ENCODE results near the gene PPP1R7.
A peak's percentile ranks its signal among the peaks of the same experiment; 100 is the strongest.

The PPP1R7 gene

GRCh38 chr2:241218131-241219029, 68.1 kb downstream of the PPP1R7 start:
- no peak; the same call in 1 of the 2 replicates for TF ChIP-seq CTCF (conservative IDR thresholded peaks at IDR 0.05; ENCODE audit: low read length)
- peak overlapping the region; percentile 67 for H3K4me3 ChIP-seq (ENCODE audit: low read length)
- DNase-seq (ENCODE audit: low read depth): peak; percentile 33

GRCh38 chr2:241219030-241219382, 68.7 kb downstream of the PPP1R7 start:
- H3K4me3 ChIP-seq (ENCODE audit: low read length): peak overlapping the region; percentile 67
- DNase-seq (ENCODE audit: low read depth): no peak
- TF ChIP-seq CTCF (conservative IDR thresholded peaks at IDR 0.05; ENCODE audit: low read length): no peak

GRCh38 chr2:241219856-241220356, 69.6 kb downstream of the PPP1R7 start:
- H3K4me3 ChIP-seq (ENCODE audit: low read length): no peak overlapping the region
- no peak for TF ChIP-seq CTCF (conservative IDR thresholded peaks at IDR 0.05; ENCODE audit: low read length)
- DNase-seq (ENCODE audit: low read depth): no peak

DNA sequence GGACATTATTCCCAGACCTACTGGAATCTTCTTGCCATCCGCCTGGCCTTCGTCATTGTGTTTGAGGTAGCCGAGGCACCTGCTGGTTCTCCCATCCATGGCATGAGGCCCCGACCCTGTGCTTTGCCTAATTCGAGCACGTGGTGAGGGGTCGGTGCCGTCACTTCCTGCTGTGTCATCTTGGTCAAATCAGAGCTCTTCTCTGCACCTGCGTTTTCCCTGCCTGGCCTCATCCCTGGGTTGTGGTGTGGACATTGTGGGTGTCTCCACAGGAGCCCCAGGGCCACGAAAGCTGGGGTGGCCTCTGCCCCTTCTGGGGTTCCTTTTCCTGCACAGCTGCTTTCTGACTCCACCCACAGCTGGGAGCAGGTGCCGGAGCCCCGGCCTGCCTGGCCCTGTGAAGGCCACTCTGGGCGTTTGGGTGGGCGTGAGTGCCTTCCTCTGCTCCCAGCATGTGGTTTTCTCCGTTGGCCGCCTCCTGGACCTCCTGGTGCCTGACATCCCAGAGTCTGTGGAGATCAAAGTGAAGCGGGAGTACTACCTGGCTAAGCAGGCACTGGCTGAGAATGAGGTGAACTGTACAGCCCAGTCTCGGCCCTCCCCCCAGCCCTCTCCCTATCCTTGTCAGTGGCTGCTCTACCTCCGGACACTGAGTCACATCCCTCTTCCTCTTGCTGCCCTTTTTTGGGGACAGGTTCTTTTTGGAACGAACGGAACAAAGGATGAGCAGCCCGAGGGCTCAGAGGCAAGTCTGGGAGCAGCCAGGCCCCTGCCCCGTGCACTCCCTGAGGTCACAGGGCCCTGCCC, 73.1 kb downstream of the PPP1R7 start:
- TF ChIP-seq CTCF (conservative IDR thresholded peaks at IDR 0.05; ENCODE audit: low read length): no peak
- no peak for DNase-seq (ENCODE audit: low read depth)
- no peak overlapping the region for H3K4me3 ChIP-seq (ENCODE audit: low read length)

DNA sequence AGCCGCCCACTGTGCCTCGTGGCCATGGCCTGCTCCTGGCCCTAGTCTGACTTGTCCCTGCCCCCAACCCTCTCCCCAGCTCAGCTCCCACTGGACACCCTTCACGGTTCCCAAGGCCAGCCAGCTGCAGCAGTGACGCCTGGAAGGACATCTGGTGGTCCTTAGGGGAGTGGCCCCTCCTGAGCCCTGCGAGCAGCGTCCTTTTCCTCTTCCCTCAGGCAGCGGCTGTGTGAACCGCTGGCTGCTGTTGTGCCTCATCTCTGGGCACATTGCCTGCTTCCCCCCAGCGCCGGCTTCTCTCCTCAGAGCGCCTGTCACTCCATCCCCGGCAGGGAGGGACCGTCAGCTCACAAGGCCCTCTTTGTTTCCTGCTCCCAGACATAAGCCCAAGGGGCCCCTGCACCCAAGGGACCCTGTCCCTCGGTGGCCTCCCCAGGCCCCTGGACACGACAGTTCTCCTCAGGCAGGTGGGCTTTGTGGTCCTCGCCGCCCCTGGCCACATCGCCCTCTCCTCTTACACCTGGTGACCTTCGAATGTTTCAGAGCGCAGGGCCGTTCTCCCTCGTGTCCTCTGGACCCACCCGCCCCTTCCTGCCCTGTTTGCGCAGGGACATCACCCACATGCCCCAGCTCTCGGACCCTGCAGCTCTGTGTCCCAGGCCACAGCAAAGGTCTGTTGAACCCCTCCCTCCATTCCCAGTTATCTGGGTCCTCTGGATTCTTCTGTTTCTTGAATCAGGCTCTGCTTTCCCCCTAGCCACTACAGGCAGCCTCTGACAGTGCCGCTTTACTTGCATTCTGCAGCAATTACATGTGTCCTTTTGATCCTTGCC, 74.0 kb downstream of the PPP1R7 start:
- no peak for TF ChIP-seq CTCF (conservative IDR thresholded peaks at IDR 0.05; ENCODE audit: low read length)
- H3K4me3 ChIP-seq (ENCODE audit: low read length): no peak overlapping the region
- peak; percentile 54 for DNase-seq (ENCODE audit: low read depth)

- no peak for TF ChIP-seq CTCF (conservative IDR thresholded peaks at IDR 0.05; ENCODE audit: low read length)
- H3K4me3 ChIP-seq (ENCODE audit: low read length): no peak overlapping the region
- no peak for DNase-seq (ENCODE audit: low read depth)
Observed at GRCh38 chr2:241224851-241225438, 74.7 kb downstream of the PPP1R7 start.
